ENCODE measurements around the gene TJAP1.

GRCh38 chr6:43520097-43520496 lies 42.7 kb downstream of the TJAP1 start:
- no peak for TF ChIP-seq CREB5 (CRISPR knock-in tag; IDR thresholded peaks at IDR 0.05; ENCODE audit: low read depth)
- TF ChIP-seq SNAI2 (CRISPR knock-in tag; IDR thresholded peaks at IDR 0.05), result no peak
- no peak for TF ChIP-seq OSR1 (CRISPR knock-in tag; IDR thresholded peaks at IDR 0.05)
- no peak for TF ChIP-seq ZNF70 (CRISPR knock-in tag; IDR thresholded peaks at IDR 0.05)
- no peak for TF ChIP-seq ZFP3 (CRISPR knock-in tag; IDR thresholded peaks at IDR 0.05)
- no peak for TF ChIP-seq ZFP30 (CRISPR knock-in tag; IDR thresholded peaks at IDR 0.05)
- no peak for TF ChIP-seq TOX (CRISPR knock-in tag; IDR thresholded peaks at IDR 0.05; ENCODE audit: borderline replicate concordance)
